GM18520 (cell line): ENCODE data around the gene KLHL42.

Source experiments
- ATAC-seq: cut with Tn5 transposase; IDR thresholded peaks from one replicate; pipeline ENCODE4 v1.9.1; 2021; ENCODE audit not compliant: unreplicated experiment

The KLHL42 gene

DNA sequence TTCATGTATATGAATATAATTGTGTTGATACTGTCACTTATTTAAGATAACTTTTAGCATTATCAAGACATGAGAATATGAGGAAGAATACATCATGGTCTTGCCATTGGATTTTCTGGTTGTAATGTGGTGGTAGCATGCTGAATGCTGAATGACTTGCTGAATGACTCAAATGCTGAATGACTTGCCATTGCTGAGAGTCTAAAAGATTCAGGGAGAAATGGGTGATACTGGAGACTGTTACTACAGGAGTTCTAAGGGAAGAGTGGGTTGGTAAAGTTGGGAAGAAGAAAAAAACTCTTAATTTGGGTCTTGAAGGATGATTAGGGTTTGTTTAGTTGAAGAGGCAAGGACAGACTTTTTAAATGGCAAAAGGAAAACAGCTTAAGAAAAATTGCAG is 72.1 kb downstream of the KLHL42 start:
- no peak for ATAC-seq
